MG63 (cell line): ENCODE measurements around the gene PCDHAC2. TPM values are rescaled to one million over a fixed set of nuclear protein-coding genes. Genes with fewer than 3 reads are reported as not detected.

Experiments used
- DNase-seq: peaks from one replicate; pipeline ENCODE4 v3.0.0-alpha.2; 2020
- H3K27me3 ChIP-seq: fragments of 250-450 bp; sonication (Bioruptor Pico); 2 replicates; pipeline ENCODE4 v1.5.1; 2020; ENCODE audit warnings: mild to moderate bottlenecking, moderate library complexity
- H3K36me3 ChIP-seq: fragments of 250-450 bp; sonication (Bioruptor Pico); 2 replicates; pipeline ENCODE4 v1.5.1; 2020; ENCODE audit warnings: mild to moderate bottlenecking, moderate library complexity
- H3K4me3 ChIP-seq: fragments of 250-450 bp; sonication (Bioruptor Pico); 2 replicates; pipeline ENCODE4 v1.5.1; 2020; ENCODE audit warnings: mild to moderate bottlenecking, moderate library complexity
- H3K9me3 ChIP-seq: fragments of 250-450 bp; sonication (Bioruptor Pico); 2 replicates; pipeline ENCODE4 v1.5.1; 2020; ENCODE audit warnings: mild to moderate bottlenecking, moderate library complexity
- total RNA-seq: library from RNA; depleted of rRNA; stranded (reverse); fragments of >200 nt; shearing (Covaris generic); gene quantifications from 2 replicates; pipeline ENCODE4 v1.2.3, GENCODE V29; 2014; ENCODE audit warnings: low replicate concordance; rRNA removed

The PCDHAC2 gene
- total RNA-seq, 1 experiment from 2014 or later = 0.07 TPM

- Histone ChIP-seq H3K9me3 (no peaks in the 10 kb centered on the region), H3K4me3 (no peak overlapping the region)
- no peak for DNase-seq
Measured at GRCh38 chr5:141010047-141010793, 43.9 kb downstream of the PCDHAC2 start.

GRCh38 chr5:141017943-141018342 lies 51.7 kb downstream of the PCDHAC2 start:
- Histone ChIP-seq H3K9me3 (no peaks in the 10 kb centered on the region), H3K27me3 (peaks cover 2% of the 10 kb centered on the region; the same call in 1 of the 2 replicates)
- no peak for DNase-seq

More at GRCh38 chr5:141010047-141010793, 43.9 kb downstream of the PCDHAC2 start:
- no peaks in the 10 kb centered on the region for H3K36me3 ChIP-seq
- peaks cover 2% of the 10 kb centered on the region for H3K27me3 ChIP-seq

More at GRCh38 chr5:141017943-141018342, 51.7 kb downstream of the PCDHAC2 start:
- no peaks in the 10 kb centered on the region for H3K36me3 ChIP-seq
- H3K4me3 ChIP-seq = no peak overlapping the region

Other genes with a start within 250 kb of the PCDHAC2 start
- 0.10 TPM in 1 of 2 replicates, not detected in the other for gene PCDHA1, start 180.3 kb upstream of the PCDHAC2 start, total RNA-seq
- 0.44 TPM in 1 of 2 replicates, not detected in the other for gene PCDHA2, start 171.6 kb upstream of the PCDHAC2 start, total RNA-seq
- not detected in 2 replicates for gene PCDHA3, start 165.4 kb upstream of the PCDHAC2 start, total RNA-seq
- not detected in 2 replicates for gene PCDHA4, start 159.4 kb upstream of the PCDHAC2 start, total RNA-seq
- gene PCDHA5, start 144.9 kb upstream of the PCDHAC2 start, total RNA-seq = not detected in 2 replicates
- gene PCDHA6, start 138.5 kb upstream of the PCDHAC2 start, total RNA-seq = 0.86 TPM in 1 of 2 replicates, not detected in the other
- 0.10 TPM in 1 of 2 replicates, not detected in the other for gene PCDHA7, start 132.2 kb upstream of the PCDHAC2 start, total RNA-seq
- gene PCDHA8, start 125.3 kb upstream of the PCDHAC2 start, total RNA-seq = not detected in 2 replicates
- gene PCDHA9, start 118.1 kb upstream of the PCDHAC2 start, total RNA-seq = not detected in 2 replicates
- not detected in 2 replicates for gene PCDHA10, start 110.6 kb upstream of the PCDHAC2 start, total RNA-seq
- gene PCDHA11, start 97.5 kb upstream of the PCDHAC2 start, total RNA-seq = not detected in 2 replicates
- gene PCDHA12, start 91.2 kb upstream of the PCDHAC2 start, total RNA-seq = not detected in 2 replicates
- gene PCDHA13, start 84.4 kb upstream of the PCDHAC2 start, total RNA-seq = not detected in 2 replicates
- gene PCDHAC1, start 40.2 kb upstream of the PCDHAC2 start, total RNA-seq = not detected in 2 replicates
- gene PCDHB1, start 84.9 kb downstream of the PCDHAC2 start, total RNA-seq = not detected in 2 replicates
- gene PCDHB2, start 128.1 kb downstream of the PCDHAC2 start, total RNA-seq = 6.0 and 7.0 TPM in 2 replicates
- not detected in 2 replicates for gene PCDHB3, start 134.0 kb downstream of the PCDHAC2 start, total RNA-seq
- gene PCDHB4, start 155.3 kb downstream of the PCDHAC2 start, total RNA-seq = not detected in 2 replicates
- 2.3 TPM in 1 of 2 replicates, not detected in the other for gene PCDHB5, start 168.7 kb downstream of the PCDHAC2 start, total RNA-seq
- gene PCDHB6, start 183.6 kb downstream of the PCDHAC2 start, total RNA-seq = 0.10 TPM in 1 of 2 replicates, not detected in the other
- gene PCDHB7, start 206.2 kb downstream of the PCDHAC2 start, total RNA-seq = 0.46 TPM in 1 of 2 replicates, not detected in the other
- gene PCDHB8, start 211.3 kb downstream of the PCDHAC2 start, total RNA-seq = not detected in 2 replicates
- gene PCDHB16, start 215.9 kb downstream of the PCDHAC2 start, total RNA-seq = 0.10 and 1.2 TPM in 2 replicates
- gene PCDHB9, start 220.7 kb downstream of the PCDHAC2 start, total RNA-seq = 1.9 TPM in 1 of 2 replicates, not detected in the other
- 0.10 TPM in 1 of 2 replicates, not detected in the other for gene PCDHB10, start 225.9 kb downstream of the PCDHAC2 start, total RNA-seq
- gene PCDHB11, start 233.2 kb downstream of the PCDHAC2 start, total RNA-seq = 1.0 TPM in 1 of 2 replicates, not detected in the other
- gene PCDHB12, start 242.2 kb downstream of the PCDHAC2 start, total RNA-seq = 0.16 TPM in 1 of 2 replicates, not detected in the other
- gene PCDHB13, start 247.4 kb downstream of the PCDHAC2 start, total RNA-seq = 0.40 TPM in 1 of 2 replicates, not detected in the other